AG04449 (cell line): Measurements from ENCODE around the gene NEK6.

Experiments
- CTCF ChIA-PET: fragments of 350-600 bp; formaldehyde crosslinking; extraction: SDS; loops from one replicate; lab custom pipeline; 2021; ENCODE audit warnings: antibody characterized with exemption; lab: Yijun Ruan, JAX
- POLR2A ChIA-PET: fragments of 400-600, 350-600 bp; formaldehyde crosslinking; extraction: SDS; loops from one replicate; lab custom pipeline; 2020; ENCODE audit warnings: antibody characterized with exemption, inconsistent platforms; lab: Yijun Ruan, JAX
- DNase-seq: peaks from one replicate; pipeline ENCODE4 v3.0.0-alpha.2; 2010; ENCODE audit warnings: low read depth, low spot score
- H3K4me3 ChIP-seq: 2 replicates; pipeline ENCODE4 v1.5.1; 2011; ENCODE audit warnings: low read depth, mild to moderate bottlenecking, control low read depth, low read length
- TF ChIP-seq, protein P1 (sequence below): IDR thresholded peaks from one replicate; pipeline ENCODE4 v1.5.1; 2011; ENCODE audit warnings: mild to moderate bottlenecking, moderate library complexity, low read length, control low read depth, inconsistent platforms; ENCODE audit not compliant: insufficient read depth; ENCODE audit errors: missing control alignments

Gene NEK6

DNA sequence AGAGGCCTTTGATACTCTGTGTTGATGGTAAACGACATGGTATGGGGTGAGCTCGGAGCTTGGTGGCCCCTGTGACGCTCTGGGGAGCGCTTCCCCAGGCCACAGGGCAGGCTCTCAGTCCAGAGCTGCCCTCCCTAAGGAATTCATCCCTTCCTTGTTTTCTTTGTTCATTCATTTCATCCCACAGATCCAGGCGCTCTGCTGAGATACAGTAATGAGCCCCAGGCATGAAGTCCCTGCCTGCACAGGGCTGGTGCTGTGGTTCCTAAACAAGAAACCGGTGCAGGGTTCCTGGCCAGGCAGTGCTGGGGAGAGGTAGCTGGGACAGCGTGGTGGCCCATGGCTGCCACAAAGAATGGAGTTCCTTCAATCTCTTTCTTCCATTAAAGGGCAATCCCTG lies 14.4 kb downstream of the NEK6 start:
- DNase-seq, result no peak
- ChIA-PET POLR2A (no interaction called here), CTCF (no interaction called here)
- no peak overlapping the region for H3K4me3 ChIP-seq
- TF ChIP-seq, protein P1, sequence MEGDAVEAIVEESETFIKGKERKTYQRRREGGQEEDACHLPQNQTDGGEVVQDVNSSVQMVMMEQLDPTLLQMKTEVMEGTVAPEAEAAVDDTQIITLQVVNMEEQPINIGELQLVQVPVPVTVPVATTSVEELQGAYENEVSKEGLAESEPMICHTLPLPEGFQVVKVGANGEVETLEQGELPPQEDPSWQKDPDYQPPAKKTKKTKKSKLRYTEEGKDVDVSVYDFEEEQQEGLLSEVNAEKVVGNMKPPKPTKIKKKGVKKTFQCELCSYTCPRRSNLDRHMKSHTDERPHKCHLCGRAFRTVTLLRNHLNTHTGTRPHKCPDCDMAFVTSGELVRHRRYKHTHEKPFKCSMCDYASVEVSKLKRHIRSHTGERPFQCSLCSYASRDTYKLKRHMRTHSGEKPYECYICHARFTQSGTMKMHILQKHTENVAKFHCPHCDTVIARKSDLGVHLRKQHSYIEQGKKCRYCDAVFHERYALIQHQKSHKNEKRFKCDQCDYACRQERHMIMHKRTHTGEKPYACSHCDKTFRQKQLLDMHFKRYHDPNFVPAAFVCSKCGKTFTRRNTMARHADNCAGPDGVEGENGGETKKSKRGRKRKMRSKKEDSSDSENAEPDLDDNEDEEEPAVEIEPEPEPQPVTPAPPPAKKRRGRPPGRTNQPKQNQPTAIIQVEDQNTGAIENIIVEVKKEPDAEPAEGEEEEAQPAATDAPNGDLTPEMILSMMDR, result no peak

DNA sequence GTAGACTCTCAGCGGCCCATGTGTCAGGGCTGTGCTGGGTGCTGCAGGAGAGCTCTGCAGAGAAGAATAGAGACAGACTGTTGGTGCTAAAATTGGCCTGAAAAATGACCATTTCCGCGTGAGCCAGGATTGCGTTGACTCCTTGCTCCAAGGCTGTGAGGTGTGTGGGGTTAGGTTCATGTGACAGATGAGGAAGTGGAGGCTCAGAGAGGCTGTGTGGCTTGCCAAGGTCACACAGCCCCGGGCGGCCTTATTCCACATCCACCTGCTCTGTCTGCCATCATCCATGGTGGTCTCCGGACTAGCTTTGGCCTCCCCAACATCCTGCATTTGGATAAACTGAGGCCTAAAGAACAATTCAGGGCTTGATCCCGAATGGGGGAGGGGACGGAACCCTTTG lies 15.2 kb downstream of the NEK6 start:
- CTCF ChIA-PET, result no interaction called here
- POLR2A ChIA-PET, result no interaction called here

DNA sequence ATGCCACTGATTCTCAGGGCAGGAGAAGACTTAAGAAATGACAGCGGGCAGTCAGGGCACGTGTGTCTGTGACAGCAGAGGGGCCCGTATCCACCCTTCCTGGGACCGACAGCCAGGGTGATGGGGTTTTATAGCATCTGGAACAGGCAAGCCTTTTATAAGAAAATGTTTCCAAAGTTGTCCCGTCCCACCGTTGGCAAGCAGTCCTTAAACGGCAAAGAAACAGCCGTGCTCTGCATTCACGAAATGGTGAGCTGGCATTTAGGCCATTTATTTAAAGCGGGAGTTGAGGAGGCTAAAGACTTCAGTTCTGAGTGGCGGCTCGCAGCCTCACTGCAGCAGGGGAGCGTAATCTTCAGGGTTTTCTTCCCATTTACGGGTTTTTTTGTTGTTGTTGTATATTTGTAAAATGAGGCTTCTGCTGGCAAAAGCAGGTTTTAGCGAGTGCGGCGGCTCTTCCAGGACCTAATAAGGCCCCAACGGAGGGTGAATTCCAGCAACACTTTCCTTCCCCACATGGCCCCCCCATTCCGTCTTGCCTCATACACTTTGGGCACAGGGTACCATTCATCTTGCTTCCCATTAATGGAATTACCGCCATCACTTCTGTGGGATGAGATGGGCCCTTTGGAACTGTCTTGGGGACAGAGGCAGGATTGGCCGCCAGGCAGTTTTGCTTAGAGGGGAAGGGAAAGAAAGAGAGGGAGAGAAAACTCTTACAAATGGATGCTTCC lies 15.8 kb downstream of the NEK6 start:
- CTCF ChIA-PET, result no interaction called here

More for the DNA sequence above, 15.2 kb downstream of the NEK6 start:
- H3K4me3 ChIP-seq, result no peak overlapping the region
- TF ChIP-seq, protein P1, result no peak
- DNase-seq, result no peak

DNA sequence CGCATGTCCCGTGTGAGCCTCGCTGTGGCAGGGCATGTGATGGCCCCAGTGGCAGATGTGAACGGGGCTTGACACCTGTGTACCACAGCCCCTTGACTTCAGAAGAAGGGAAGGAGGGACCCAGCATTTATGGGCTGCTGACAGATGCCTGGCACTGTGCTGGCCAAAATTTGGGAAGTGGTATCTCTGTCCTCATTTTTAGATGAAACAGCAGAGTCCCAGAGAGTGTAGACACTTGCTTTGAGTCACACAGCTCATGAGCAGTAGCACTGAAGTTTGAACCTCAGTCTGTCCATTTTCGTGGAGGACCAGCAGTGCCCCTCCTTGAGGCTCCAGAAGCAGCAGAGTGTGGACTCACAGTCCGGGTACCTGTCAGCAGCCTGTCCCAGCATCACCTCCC lies 16.5 kb downstream of the NEK6 start:
- H3K4me3 ChIP-seq, result no peak overlapping the region
- ChIA-PET POLR2A (no interaction called here), CTCF (no interaction called here)
- DNase-seq, result no peak
- TF ChIP-seq, protein P1, result no peak

More for the DNA sequence above, 15.8 kb downstream of the NEK6 start:
- TF ChIP-seq, protein P1, result no peak
- POLR2A ChIA-PET, result no interaction called here
- no peak for DNase-seq
- no peak overlapping the region for H3K4me3 ChIP-seq

DNA sequence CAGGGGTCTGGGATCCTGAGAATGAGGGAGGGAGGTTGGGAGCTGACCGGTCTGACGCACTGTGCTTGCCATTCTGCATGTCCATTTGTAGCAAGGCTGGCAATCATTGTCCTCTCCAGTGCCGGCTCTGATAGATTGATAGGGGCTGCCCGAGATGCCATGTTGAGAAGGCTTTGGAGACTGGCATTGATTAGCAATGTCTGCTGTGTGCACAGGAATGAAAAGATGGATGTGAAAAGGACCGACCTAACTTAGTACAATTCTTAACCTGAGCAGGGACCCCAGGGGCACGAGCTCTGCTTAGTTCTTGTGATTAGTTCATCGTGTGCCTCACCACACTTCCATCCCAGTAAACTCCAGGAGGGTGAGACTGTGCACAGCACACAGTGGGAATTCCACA lies 17.0 kb downstream of the NEK6 start:
- H3K4me3 ChIP-seq, result no peak overlapping the region
- no peak for DNase-seq
- ChIA-PET CTCF (no interaction called here), POLR2A (no interaction called here)
- TF ChIP-seq, protein P1, result no peak

DNA sequence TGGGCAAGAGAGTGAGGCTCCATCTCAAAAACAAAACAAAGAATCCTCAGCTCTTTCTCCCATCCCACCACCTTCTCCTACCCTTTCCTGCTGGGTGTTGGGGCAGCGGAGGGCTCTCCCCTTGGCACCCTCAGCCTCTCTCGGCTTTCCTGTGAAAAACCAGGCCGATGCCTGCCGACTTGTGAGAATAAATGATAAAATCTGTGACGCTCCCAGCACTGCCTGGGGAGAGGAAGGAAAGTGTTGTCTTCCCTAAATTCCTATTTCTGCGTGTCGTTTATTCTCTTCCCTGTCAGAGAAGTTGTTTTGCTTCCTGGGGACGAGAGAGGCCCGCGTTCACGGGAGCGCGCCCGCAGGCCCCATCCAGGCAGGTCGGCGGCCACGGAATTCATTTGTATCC lies 19.7 kb downstream of the NEK6 start:
- TF ChIP-seq, protein P1, result no peak
- no peak overlapping the region for H3K4me3 ChIP-seq
- CTCF ChIA-PET, result interaction anchor here (0.7 to 1.0 kb wide), 3 partner anchors 8 to 11 kb away, joined by 3 to 4 read pairs (median 3); no protein-coding TSS in a partner anchor
- no peak for DNase-seq
- POLR2A ChIA-PET, result no interaction called here
